ENCODE measurements around the gene IKZF2. TPM values are rescaled to one million over a fixed set of nuclear protein-coding genes. Genes with fewer than 3 reads are reported as not detected.
A peak's percentile ranks its signal among the peaks of the same experiment; 100 is the strongest.

Gene IKZF2
- total and polyA plus RNA-seq, 2 of the 4 experiments (the other 2 are of a cell fraction) = 2.1 to 25.5 TPM

- POLR2A ChIA-PET (ENCODE audit: unreplicated experiment) = no interaction called here
- in situ Hi-C loops (cut with MboI; ENCODE audit: low sequenced_read_pairs) = no loop called here
Measured at GRCh38 chr2:213177679-213178078, 26.3 kb upstream of the IKZF2 start.

More at GRCh38 chr2:213177679-213178078, 26.3 kb upstream of the IKZF2 start:
- WGBS, 2 experiments (ENCODE audit: extremely low coverage in 2 of 2, insufficient read length in 1 of 2) = no CpG with 5 or more reads among the region's 1 CpG
- no peak overlapping the region for H3K4ac ChIP-seq (ENCODE audit: low read depth, low read length)
- no peaks in the 10 kb centered on the region for H3K79me1 ChIP-seq (ENCODE audit: low read depth in 1 of 2, low read length in 2 of 2)
- ATAC-seq (ENCODE audit: low read depth) (no peak), DNase-seq (no peak)
- no peak overlapping the region for H3K4me2 ChIP-seq (ENCODE audit: low read depth, low read length)
- no peak for TF ChIP-seq CTCF (conservative IDR thresholded peaks at IDR 0.05; ENCODE audit: low read depth, low read length)
- 0 out of 2 replicates have a peak, but pooled peaks have one; percentile 33 for TF ChIP-seq CEBPB (IDR thresholded peaks at IDR 0.05; ENCODE audit: low read depth, low read length)
- BruUV-seq (replicated peaks) = no TSS peak
- 0 out of 2 replicates have a peak, but pooled peaks cover 2% of the 10 kb centered on the region for H3K4me1 ChIP-seq (ENCODE audit: control insufficient read depth, insufficient read depth, low read length)
- no peak overlapping the region for H3K56ac ChIP-seq (ENCODE audit: extremely low read depth, insufficient read depth, low read length)
- no peak overlapping the region for H3K23ac ChIP-seq (ENCODE audit: low read depth, low read length)
- CTCF ChIA-PET = interaction anchor here (1.1 kb wide), 1 partner anchor 24 kb away, joined by 3 read pairs; no protein-coding TSS in a partner anchor
- H3K36me3 ChIP-seq (ENCODE audit: control insufficient read depth, insufficient read depth, low read length) = no peaks in the 10 kb centered on the region
- H4K91ac ChIP-seq (ENCODE audit: insufficient read depth, low read depth, low read length) = no peak overlapping the region
- H3K14ac ChIP-seq (replicated peaks; ENCODE audit: low read depth, low read length) = no peak overlapping the region
- H3K27ac ChIP-seq (ENCODE audit: insufficient read depth, low read length) = no peak overlapping the region
- H3K9ac ChIP-seq (ENCODE audit: low read depth, low read length) = no peak overlapping the region
- no peak overlapping the region for H2AK9ac ChIP-seq (replicated peaks; ENCODE audit: low read depth, low read length, poor library complexity)
- no peak overlapping the region for H3K4me3 ChIP-seq (ENCODE audit: insufficient read depth, low read depth, low read length)
- H2BK5ac ChIP-seq (ENCODE audit: low read depth, low read length, poor library complexity, severe bottlenecking) = no peak overlapping the region
- H3K27me3 ChIP-seq (ENCODE audit: control insufficient read depth, insufficient read depth, low read length) = no peaks in the 10 kb centered on the region
- H3K9me3 ChIP-seq (ENCODE audit: control insufficient read depth, insufficient read depth, low read length) = no peaks in the 10 kb centered on the region
- dilution Hi-C loops (cut with HindIII; ENCODE audit: low sequenced_read_pairs, unreplicated experiment) (no loop called here), intact Hi-C loops (cut with micrococcal nuclease) (no loop called here)
- H2BK15ac ChIP-seq (ENCODE audit: low read depth, low read length) = no peak overlapping the region
- H2BK120ac ChIP-seq (ENCODE audit: low read depth, low read length) = no peak overlapping the region
- no peak overlapping the region for H4K5ac ChIP-seq (ENCODE audit: low read depth, low read length)
- H4K20me1 ChIP-seq (ENCODE audit: insufficient read depth, low read length) = no peaks in the 10 kb centered on the region
- no peak overlapping the region for H2BK20ac ChIP-seq (ENCODE audit: low read depth, low read length)
- H3K18ac ChIP-seq (ENCODE audit: low read depth, low read length) = no peak overlapping the region
- no peak overlapping the region for H2AFZ ChIP-seq (replicated peaks; ENCODE audit: low read length, poor library complexity)
- H2AK5ac ChIP-seq (ENCODE audit: low read depth, low read length) = no peak overlapping the region
- no peak overlapping the region for H4K8ac ChIP-seq (ENCODE audit: low read depth in 2 of 2, low read length in 2 of 2)
- no peaks in the 10 kb centered on the region for H3K9me1 ChIP-seq (ENCODE audit: insufficient read depth, low read length)

All from IMR-90 (cell line).